ENCODE measurements around the gene CFL1.
"Not testable (repeated sequence)": the region's sequence is repeated elsewhere in the genome, so short reads cannot be mapped to it uniquely, and the experiment has no call there.

CFL1 gene

DNA sequence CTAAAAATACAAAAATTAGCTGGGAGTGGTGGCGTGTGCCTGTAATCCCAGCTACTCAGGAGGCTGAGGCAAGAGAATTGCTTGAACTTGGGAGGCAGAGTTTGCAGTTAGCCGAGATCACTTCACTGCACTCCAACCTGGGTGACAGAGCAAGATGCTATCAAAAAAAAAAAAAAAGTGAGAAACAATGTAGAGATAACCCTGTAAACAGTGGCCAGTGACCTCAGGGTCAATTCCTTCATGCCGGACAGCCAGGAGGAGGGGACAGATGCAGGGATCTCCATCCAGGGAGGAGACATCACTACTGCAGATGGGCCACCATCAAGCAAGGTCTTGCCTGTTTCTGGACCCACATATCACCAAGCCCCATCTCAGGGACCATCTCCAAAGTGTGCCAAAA is 10.2 kb downstream of the CFL1 start:
- in situ Hi-C loops (cut with HindIII; ENCODE audit: low sequenced_read_pairs), result no loop called here

DNA sequence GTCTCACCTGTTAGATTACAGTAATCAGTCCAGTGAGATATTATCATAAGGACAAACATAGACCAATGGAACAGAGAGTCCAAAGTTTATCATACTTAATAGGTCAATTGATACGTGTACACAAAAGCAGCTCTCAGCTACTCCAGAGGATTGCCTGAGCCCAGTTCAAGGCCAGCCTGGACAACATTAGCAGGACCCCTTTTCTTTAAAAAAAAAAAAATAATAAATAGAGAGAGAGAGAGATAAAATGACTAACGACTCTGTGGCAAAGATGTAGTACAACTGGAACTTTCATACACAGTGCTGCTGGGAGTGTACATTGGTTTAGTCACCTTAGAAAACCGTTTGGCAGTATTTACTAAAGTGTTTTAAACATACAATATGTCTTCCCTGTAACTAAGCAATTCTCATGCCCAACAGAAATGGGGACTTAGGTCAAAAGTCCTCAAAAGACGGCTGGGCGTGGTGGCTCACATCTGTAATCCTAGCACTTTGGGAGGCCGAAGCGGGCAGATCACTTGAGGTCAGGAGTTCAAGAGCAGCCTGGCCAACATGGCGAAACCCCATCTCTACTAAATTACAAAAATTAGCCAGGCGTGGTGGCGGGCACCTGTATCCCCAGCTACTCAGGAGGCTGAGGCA is 13.6 kb downstream of the CFL1 start:
- in situ Hi-C loops (cut with HindIII; ENCODE audit: low sequenced_read_pairs), result loop anchor here (5.0 kb wide), 1 partner anchor 72 kb away; no protein-coding TSS in a partner anchor

DNA sequence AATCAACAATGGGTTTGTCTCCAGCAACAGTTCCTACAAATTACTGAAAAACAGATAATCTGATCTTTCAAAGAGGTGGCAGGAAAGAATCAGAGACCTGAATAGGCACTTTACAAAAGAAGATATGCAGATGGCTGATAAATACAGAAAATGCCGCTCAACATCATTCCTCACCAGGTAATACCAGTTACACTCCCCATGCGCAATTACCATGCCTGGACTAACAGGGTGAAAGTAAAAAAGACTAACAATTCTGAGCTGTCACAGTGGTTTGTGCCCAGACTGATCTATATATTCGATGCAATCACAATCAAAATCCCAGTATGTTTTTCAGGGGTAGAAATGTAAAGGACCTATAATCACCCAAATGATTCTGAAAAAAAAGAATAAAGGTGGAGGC is 14.2 kb downstream of the CFL1 start:
- in situ Hi-C loops (cut with HindIII; ENCODE audit: low sequenced_read_pairs), result loop anchor here (5.0 kb wide), 1 partner anchor 72 kb away; no protein-coding TSS in a partner anchor

DNA sequence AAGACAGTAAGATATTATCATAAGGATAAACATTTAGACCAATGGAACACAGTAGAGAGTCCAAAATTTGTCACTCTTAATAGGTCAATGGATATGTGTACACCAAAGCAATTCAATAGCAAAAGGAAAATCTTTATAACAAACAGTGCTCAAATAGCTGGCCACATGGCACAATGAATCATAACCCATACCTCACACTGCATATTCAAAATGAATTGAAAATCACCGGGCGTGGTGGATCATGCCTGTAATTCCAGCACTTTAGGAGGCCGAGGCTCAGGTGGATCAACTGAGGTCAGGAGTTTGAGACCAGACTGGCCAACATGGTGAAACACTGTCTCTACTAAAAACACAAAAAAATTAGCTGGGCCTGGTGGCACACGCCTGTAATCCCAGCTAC is 15.8 kb downstream of the CFL1 start:
- in situ Hi-C loops (cut with HindIII; ENCODE audit: low sequenced_read_pairs), result loop anchor here (5.0 kb wide), 1 partner anchor 70 kb away; no protein-coding TSS in a partner anchor

DNA sequence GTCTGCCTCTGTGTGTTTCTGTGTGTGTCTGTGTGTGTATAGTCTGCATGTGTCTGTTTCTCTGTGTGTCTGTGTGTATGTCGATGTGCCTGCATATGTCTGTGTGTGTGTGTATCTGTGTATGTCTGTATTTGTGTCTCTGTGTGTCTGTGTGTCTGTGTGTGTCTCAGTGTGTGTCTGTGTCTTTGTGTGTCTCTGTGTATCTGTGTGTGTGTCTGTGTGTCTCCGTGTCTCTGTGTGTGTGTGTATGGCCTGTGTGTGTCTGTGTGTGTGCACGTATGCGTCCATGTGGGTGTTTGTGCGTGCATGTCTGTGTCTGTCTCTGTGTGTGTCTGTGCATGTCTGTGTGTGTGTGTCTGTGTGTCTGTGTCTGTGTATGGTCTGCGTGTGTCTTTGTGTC is 23.8 kb downstream of the CFL1 start:
- in situ Hi-C loops (cut with HindIII; ENCODE audit: low sequenced_read_pairs), result no loop called here

DNA sequence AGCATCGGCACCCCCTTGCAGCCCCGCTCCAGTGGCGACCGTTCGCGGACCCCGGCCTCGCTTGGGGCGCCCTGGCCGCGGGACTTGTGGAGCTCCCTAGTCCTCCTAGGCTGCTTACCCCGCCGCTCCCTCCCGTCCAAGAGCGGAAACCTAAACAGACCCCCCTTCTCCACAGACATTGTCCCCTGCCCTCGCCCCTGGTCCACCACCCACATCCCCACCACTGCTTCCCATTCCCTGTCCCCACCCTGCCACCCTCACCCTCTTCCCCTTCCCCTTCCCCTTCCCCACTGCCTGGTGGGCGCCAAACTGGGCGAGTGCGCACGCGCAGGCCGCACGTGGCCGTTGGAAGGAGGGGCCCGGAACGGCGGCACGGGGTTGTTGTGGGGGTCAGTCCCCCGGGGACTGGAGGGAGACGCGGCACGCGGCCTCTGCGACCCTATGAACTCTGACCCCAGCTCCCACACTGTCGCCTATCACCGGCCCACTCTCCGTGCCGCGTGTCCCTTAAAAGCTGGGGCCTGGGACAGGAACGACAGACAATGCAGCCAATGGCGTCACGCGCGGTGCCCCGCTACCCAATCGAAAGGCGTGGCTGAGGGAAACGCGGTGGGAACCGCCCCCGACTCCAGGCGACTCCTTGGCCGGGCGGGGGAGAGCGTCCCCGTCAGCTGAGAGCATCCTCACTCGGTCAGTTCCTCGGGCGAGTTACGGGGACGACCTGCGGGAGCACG is 24.5 kb downstream of the CFL1 start, which contains the start of gene SNX32:
TSS of gene SNX32 (plus strand) at position 667 of the 734 bp plus-strand sequence. CDS start 103 bp downstream, outside the sequence.
- in situ Hi-C loops (cut with HindIII; ENCODE audit: low sequenced_read_pairs), result no loop called here

DNA sequence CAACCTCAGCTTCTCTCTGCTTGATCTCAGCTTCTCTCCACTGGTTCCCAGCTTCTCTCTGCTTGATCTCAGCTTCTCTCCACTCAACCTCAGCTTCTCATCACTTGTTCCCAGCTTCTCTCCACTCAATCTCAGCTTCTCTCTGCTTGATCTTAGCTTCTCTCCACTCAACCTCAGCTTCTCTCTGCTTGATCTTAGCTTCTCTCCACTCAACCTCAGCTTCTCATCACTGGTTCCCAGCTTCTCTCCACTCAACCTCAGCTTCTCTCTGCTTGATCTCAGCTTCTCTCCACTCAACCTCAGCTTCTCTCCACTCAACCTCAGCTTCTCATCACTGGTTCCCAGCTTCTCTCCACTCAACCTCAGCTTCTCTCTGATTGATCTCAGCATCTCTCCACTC is 25.7 kb downstream of the CFL1 start:
- in situ Hi-C loops (cut with HindIII; ENCODE audit: low sequenced_read_pairs), result not testable (repeated sequence)

DNA sequence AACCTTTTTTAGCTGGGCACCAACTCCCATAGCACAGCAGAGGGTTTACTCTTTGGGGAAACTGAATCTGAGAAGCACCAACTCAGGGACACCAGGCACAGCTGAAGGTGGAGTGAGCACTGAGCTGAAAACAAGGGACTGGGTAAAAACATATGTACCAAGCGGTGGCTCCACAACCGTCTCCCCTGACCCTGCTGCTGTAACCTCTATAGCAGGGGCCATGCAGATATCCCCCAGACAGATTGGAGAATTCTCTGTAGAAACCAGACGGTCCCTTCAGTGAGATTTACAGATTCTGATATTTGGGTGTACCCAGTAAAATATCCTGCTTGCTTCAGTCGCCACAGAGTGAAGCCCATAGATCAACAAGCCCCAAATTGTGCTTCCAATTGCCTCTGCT is 28.5 kb downstream of the CFL1 start:
- in situ Hi-C loops (cut with HindIII; ENCODE audit: low sequenced_read_pairs), result no loop called here

DNA sequence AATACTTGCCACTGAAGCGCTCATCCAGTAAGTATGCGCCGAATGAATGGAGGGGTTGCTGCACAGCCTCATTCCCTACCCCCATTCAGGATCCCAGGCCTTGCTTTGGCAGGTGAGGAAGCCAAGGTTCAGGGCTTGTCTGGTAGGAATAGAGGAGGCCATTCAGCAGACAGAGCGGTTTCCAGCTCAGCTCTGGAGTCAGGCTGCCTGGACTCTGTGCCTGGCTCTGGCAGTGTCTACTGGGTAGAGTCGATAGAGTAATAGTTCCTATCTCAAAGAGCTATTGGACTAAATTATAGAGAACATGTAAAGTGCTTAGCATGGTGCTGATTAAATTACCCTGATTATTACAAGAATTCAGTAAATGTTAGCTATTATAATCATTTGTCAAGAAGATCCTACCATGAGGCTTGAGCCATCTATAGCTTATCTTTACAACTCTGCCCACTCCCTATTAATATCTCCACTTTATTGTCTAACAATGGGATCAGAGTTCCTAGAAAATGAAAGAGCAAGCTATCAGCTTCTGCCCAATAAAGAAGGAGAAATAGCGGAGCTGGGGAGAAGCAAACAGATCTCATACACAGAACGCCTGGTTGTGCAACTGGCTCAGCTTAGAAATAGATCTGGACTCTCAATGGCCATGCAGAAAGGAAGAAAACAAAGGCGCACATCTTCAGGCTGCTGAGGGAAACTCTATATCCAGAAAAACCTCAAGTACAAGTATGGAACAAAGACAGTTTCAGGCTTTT is 30.8 kb downstream of the CFL1 start:
- in situ Hi-C loops (cut with HindIII; ENCODE audit: low sequenced_read_pairs), result no loop called here

DNA sequence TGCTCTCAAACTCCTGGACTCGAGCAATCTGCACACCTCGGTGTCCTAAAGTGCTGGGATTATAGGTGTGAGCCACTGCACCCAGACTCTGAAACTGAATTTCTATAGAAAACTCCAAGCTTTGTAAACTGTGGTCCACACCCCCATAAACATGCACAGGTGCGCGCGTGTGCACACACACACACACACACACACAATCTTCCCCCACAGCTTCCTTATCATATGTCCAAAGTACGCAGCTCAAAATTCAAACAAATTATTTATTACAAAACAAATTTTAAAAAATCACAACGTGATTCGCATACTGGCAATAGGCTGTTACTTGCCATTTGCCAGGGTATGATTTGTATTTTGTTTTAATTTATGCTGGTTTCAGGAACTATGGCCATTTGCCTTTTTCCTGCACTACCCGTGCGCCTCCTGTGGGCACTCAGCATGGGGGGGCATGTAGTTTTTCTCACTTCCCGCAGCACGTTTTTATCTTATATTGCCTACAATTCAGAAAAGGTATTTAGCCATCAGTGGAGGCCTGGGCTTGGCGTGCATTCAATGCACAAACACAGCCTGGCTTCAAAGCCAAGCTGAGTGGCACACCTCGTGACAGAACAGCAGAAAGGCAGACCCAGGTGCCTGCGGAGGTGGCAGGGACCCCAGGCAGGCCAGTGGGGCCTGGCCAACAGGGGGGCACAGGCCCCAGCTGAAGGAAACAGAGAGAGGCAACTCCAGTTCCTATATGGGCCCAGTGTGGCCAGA is 35.0 kb downstream of the CFL1 start:
- in situ Hi-C loops (cut with HindIII; ENCODE audit: low sequenced_read_pairs), result no loop called here

DNA sequence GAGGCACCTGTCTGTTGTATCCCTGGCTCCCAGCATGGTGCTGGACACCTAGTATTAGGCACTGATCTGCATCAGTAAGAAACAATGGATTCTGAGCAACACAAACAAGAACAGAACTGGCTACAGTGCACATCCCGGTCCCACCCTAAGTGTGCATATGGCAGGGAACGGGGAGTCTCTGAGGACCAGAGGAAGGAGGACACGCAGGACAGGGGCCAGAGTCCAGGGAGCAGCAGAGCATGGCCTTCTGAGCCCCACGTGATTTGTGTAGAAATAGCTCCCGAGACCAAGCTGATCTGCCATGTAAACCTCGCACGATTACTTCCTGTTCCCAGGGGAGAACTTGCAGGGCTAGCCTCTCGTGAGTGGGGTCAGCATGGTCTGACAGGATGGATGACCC is 36.9 kb downstream of the CFL1 start:
- in situ Hi-C loops (cut with HindIII; ENCODE audit: low sequenced_read_pairs), result no loop called here

DNA sequence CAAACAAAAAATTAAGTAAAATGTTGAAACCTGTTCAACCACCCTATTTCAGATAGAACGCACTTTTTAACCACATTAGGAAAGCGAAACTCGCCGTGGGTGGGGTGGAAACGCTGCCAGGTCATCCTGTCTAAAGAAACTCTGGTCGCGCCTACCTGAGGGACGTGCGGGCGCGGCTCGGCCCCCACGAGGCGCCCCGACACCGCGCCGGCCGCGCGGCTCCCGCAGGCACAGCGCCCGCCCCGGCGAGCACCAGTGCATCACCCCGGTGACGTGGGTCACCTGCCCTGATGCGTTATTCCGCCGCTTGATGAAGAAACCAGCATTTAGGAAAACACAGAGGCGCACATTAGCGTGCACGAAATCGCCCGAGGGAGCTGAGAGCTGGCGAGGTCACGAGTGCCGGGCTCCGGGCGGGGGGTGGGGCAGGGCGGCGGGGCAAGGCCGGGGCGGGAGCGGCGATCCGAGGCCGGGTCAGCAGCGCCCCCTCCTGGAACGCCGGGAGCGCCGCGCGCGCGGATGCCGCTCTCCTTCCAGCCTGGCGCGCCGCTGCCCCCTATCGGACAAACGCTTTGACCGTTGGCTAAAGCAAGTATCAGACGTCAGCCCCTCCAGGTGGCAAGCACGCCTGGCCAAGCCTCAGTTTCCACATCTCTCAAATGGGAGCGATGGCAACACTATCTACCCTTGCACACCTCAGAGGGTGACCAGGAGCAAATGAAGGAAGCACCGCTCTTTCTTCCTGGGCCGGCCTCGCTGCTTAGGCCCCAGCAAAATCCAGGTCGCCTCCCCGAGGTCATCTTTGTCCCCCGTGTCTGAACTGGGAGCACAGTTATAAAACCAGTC is 39.9 kb downstream of the CFL1 start:
- in situ Hi-C loops (cut with HindIII; ENCODE audit: low sequenced_read_pairs), result no loop called here

DNA sequence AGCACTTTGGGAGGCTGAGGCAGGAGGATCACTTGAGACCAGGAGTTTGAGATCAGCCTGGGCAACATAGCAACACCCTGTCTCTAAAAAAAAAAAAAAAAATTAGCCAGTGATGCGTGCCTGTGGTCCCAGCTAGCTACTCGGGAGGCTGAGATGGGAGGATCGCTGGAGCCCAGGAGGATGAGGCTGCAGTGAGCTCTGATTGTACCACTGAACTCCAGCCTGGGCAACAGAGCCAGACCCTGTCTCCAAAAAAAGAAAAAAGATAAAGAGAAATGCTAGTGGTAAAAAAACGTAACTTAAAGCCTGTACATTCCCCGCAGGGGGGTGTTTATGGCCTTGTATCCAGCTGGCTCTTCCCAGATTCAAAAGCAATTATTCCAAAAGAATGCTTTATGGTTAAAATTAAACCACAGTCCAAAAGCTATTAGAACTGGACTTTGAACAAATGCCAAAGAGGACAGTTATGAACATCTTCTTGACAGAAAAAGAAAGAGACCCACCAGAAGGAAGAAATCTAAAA is 40.6 kb downstream of the CFL1 start:
- in situ Hi-C loops (cut with HindIII; ENCODE audit: low sequenced_read_pairs), result no loop called here

DNA sequence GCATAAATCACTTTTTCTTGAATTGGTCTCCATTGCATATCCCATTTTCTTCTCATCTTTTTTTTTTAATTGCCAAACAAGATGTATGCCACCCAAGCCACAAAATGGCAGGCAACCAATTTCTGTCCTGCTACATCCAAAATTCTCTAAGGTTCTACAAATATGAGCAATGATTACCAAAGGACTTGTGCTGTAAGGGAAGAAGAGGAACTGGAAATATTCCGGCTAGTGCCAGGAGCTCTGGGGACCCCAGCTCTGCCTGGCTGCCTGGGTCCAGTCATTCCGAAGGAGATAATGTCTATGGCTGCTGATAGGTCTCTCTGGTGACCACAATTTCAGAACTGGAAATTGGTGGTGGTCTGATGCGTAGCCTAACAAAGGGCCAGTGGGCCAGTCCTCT is 41.3 kb downstream of the CFL1 start:
- in situ Hi-C loops (cut with HindIII; ENCODE audit: low sequenced_read_pairs), result no loop called here

DNA sequence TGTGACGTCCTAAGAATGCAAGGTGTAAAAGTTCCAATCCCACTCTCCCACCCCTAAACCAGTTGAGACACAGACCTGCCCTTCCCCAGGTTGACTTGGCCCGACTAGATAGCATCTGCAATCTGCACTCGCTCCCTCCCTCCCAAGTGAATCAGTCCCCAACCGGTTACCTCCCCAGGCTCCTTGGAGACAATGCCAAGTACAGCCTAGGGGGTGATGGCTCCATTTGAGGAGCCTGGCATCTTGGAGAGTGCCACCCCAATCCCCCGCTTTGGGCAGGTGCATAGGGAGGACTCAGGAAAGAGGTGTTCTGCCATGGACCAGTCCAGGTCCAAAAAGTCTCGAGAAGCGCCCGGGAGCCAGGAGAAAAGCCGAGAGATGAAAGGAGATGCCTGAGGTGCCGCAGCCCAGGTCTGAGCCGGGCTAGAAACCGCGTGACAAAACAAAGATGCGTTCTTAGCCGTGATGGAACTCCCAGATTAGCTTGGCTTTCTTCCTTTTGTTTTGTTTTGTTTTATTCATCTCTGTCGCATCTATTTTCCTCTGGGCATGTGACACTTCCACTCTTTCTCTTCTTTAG is 42.9 kb downstream of the CFL1 start:
- in situ Hi-C loops (cut with HindIII; ENCODE audit: low sequenced_read_pairs), result loop anchor here (5.0 kb wide), 1 partner anchor 53 kb away; no protein-coding TSS in a partner anchor

DNA sequence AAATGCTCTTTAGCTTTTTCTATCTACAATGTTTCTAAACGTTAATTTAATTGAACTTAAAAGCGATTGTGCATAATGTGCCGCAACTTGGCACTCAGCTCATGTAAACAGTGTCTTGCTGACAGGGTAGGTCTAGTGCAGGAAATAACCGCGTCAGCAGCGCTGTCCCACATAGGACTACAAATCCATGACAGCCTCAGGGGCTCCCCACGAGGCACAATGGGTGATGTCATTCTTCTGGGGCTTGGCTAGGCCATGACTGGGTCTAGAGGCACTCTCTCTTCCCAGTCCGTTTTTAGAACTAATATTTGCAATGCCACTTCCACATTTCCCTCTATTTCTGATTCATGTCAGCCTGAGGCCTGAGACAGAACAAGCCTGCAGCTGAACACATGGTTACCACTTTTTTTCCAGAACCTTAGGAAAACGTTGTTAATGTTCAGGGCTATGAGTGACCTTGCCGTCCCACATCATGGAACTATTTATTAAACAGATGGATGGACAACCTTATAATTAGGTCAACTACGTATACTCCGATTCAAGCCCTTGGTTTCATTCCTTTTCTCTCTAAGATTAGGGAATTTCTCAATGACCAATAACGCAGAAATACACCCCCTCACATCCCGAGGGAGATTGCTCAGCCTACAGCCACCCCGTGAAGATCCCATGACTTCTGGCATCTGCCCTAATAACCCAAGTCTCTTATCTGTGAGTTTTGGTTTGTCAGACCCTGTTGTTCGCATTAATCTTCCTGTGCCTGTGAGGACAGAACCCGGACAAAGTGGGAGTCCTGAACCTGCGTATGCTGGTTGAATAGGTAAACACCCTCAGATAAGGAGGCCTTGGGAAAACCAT is 43.6 kb downstream of the CFL1 start:
- in situ Hi-C loops (cut with HindIII; ENCODE audit: low sequenced_read_pairs), result loop anchor here (5.0 kb wide), 1 partner anchor 52 kb away; no protein-coding TSS in a partner anchor

DNA sequence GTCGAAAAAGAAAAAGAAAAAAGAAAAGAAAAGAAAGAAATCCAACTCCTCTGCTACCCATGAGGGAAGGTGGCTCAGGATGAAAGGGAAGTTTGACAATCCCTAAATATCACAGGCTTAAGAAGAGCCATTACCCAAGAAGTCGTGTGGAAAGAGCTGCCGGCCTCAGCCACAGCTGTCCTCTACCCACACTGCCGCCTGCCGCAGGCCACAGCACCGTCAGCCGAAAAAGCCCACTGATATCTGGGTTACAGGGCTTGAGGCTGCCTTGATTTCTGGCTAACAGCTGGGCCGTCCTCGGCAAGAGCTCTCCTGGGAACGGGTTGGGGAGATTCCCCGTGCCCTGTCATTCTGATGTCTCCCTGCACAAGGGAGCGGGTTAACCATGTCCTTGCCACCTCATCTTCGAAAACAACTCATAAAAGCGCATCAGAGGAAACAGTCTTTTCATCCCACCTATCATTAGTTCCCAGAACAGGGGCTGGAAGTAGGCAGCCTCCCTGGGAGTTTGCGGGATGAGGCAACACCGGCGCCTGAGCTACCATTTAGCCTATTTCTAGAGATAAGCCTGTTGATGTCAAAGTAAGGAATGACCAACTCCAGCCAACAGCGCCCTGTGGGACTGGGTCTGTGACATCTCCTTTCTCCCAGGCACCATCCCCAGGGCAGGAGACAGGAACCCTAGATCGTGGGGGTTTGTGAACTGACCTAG is 46.1 kb downstream of the CFL1 start:
- in situ Hi-C loops (cut with HindIII; ENCODE audit: low sequenced_read_pairs), result loop anchor here (5.0 kb wide), 1 partner anchor 50 kb away; no protein-coding TSS in a partner anchor
